ENCODE measurements around the gene SCT.
A peak's percentile ranks its signal among the peaks of the same experiment; 100 is the strongest.

The SCT gene

GRCh38 chr11:621838-622237, 5.1 kb downstream of the SCT start:
- no peak for DNase-seq (ENCODE audit: low read depth)

GRCh38 chr11:620935-621814, 5.8 kb downstream of the SCT start:
- DNase-seq (ENCODE audit: low read depth) = no peak

- no peak for DNase-seq (ENCODE audit: low read depth)
Measured at GRCh38 chr11:620201-620600, 6.8 kb downstream of the SCT start.

GRCh38 chr11:619628-620050, 7.3 kb downstream of the SCT start:
- DNase-seq (ENCODE audit: low read depth) = no peak

GRCh38 chr11:618856-619627, 7.9 kb downstream of the SCT start:
- DNase-seq (ENCODE audit: low read depth) = no peak

- no peak for DNase-seq (ENCODE audit: low read depth)
Measured at GRCh38 chr11:617912-618682, 8.9 kb downstream of the SCT start.

- DNase-seq (ENCODE audit: low read depth) = no peak
Measured at GRCh38 chr11:617199-617911, 9.6 kb downstream of the SCT start.

GRCh38 chr11:616320-617198, 10.4 kb downstream of the SCT start:
- DNase-seq (ENCODE audit: low read depth) = no peak

- peak; percentile 83 for DNase-seq (ENCODE audit: low read depth)
Measured at GRCh38 chr11:615504-616319, 11.3 kb downstream of the SCT start, which contains the start of gene IRF7. Gene IRF7 (minus strand): TSS chr11:615950. CDS start chr11:615364, 586 bp downstream.

- DNase-seq (ENCODE audit: low read depth) = no peak
Measured at GRCh38 chr11:614623-615503, 12.1 kb downstream of the SCT start.

GRCh38 chr11:614021-614622, 12.9 kb downstream of the SCT start:
- DNase-seq (ENCODE audit: low read depth) = no peak

GRCh38 chr11:613369-613968, 13.5 kb downstream of the SCT start:
- peak; percentile 72 for DNase-seq (ENCODE audit: low read depth)

GRCh38 chr11:612961-613300, 14.1 kb downstream of the SCT start:
- no peak for DNase-seq (ENCODE audit: low read depth)

GRCh38 chr11:612201-612960, 14.6 kb downstream of the SCT start:
- DNase-seq (ENCODE audit: low read depth) = no peak

GRCh38 chr11:611001-611996, 15.7 kb downstream of the SCT start:
- no peak for DNase-seq (ENCODE audit: low read depth)
